Endothelial cell of umbilical vein (primary cell): ENCODE data around the gene CXCR4. TPM values are rescaled to one million over a fixed set of nuclear protein-coding genes. Genes with fewer than 3 reads are reported as not detected.

Experiments
- BruUV-seq: library from RNA; stranded (reverse); fragments of 400-500 nt; replicated peaks from 2 replicates; lab custom pipeline; 2021; lab: Mats Ljungman, UMichigan
- CTCF ChIA-PET: fragments of 300-600, 350-600 bp; sonication (Branson Sonifier 250); formaldehyde crosslinking; loops from one replicate; lab custom pipeline; 2021; ENCODE audit warnings: antibody characterized with exemption, inconsistent platforms; lab: Charles Lee
- POLR2A ChIA-PET: fragments of 300-600, 350-600 bp; sonication (Branson Sonifier 250); formaldehyde crosslinking; loops from one replicate; lab custom pipeline; 2021; ENCODE audit warnings: antibody characterized with exemption, inconsistent platforms; lab: Charles Lee
- DNase-seq: peaks from one replicate; pipeline ENCODE4 v3.0.0-alpha.2; 2011; ENCODE audit warnings: low read depth, low spot score
- FAIRE-seq: peaks from 2 replicates; lab custom pipeline; 2011; peaks lifted over from hg19 to GRCh38; lab: Jason Lieb, UNC
- H2AFZ ChIP-seq: 2 replicates; pipeline ENCODE4 v1.6.0; 2012; ENCODE audit warnings: low read depth, low read length, control low read depth, inconsistent platforms
- H3K27ac ChIP-seq: 2 replicates; pipeline ENCODE4 v1.5.1; 2011; ENCODE audit warnings: low read depth, mild to moderate bottlenecking, control low read depth, low read length, moderate library complexity; ENCODE audit not compliant: insufficient read depth
- H3K27me3 ChIP-seq, 2 experiments: 2 replicates each; pipeline versions ENCODE4 v1.6.0 to v1.6.1; 2011; ENCODE audit warnings: low read length in 2 of 2, mixed read lengths in 1 of 2; ENCODE audit not compliant: control insufficient read depth in 2 of 2, insufficient read depth in 2 of 2
- H3K36me3 ChIP-seq, 2 experiments: 2 replicates in 1 of 2; 3 replicates in 1 of 2; pipeline ENCODE4 v1.5.1; 2011; ENCODE audit warnings: low read length in 2 of 2, mild to moderate bottlenecking in 1 of 2, moderate library complexity in 1 of 2; ENCODE audit not compliant: control insufficient read depth in 2 of 2, insufficient read depth in 2 of 2; ENCODE audit errors: extremely low read depth in 1 of 2
- H3K4me1 ChIP-seq: 3 replicates; pipeline ENCODE4 v1.5.1; 2011; ENCODE audit warnings: mild to moderate bottlenecking, low read length; ENCODE audit not compliant: control insufficient read depth, insufficient read depth; ENCODE audit errors: extremely low read depth
- H3K4me2 ChIP-seq: 2 replicates; pipeline ENCODE4 v1.6.1; 2011; ENCODE audit warnings: low read length, control low read depth, mixed read lengths; ENCODE audit not compliant: insufficient read depth
- H3K4me3 ChIP-seq, 3 experiments: fragments of 200-600 bp in 1 of 3; sonication (generic), shearing (Covaris generic) in 1 of 3; replicated peaks in 1 of 3; 2 replicates each; pipeline ENCODE4 v1.5.1; 2011 to 2016; ENCODE audit warnings: control low read depth in 3 of 3, low read length in 3 of 3, mild to moderate bottlenecking in 2 of 3, inconsistent platforms in 1 of 3, low read depth in 1 of 3, moderate library complexity in 1 of 3; ENCODE audit not compliant: insufficient read depth in 1 of 3
- H3K79me2 ChIP-seq: 2 replicates; pipeline ENCODE4 v1.6.0; 2012; ENCODE audit warnings: low read length, inconsistent platforms; ENCODE audit not compliant: control insufficient read depth, insufficient read depth
- H3K9ac ChIP-seq: replicated peaks from 2 replicates; pipeline ENCODE3; 2011; ENCODE audit warnings: low read length, control low read depth; ENCODE audit not compliant: insufficient read depth; ENCODE audit errors: extremely low read depth
- H3K9me1 ChIP-seq: replicated peaks from 3 replicates; pipeline ENCODE4 v1.6.0; 2011; ENCODE audit warnings: mild to moderate bottlenecking, low read length; ENCODE audit not compliant: control insufficient read depth, insufficient read depth; ENCODE audit errors: extremely low read depth
- H3K9me3 ChIP-seq: replicated peaks from 2 replicates; pipeline ENCODE4 v1.5.1; 2012; ENCODE audit warnings: low read length, inconsistent platforms; ENCODE audit not compliant: control insufficient read depth, insufficient read depth
- H4K20me1 ChIP-seq: replicated peaks from 2 replicates; pipeline ENCODE3; 2011; ENCODE audit warnings: mild to moderate bottlenecking, low read length; ENCODE audit not compliant: control insufficient read depth, insufficient read depth; ENCODE audit errors: extremely low read depth
- EZH2 ChIP-seq: IDR thresholded peaks from 2 replicates; pipeline ENCODE4 v1.6.1; 2012; ENCODE audit warnings: borderline replicate concordance, low read depth, mild to moderate bottlenecking, moderate library complexity, low read length, inconsistent platforms; ENCODE audit not compliant: severe bottlenecking
- FOS ChIP-seq: IDR thresholded peaks from 2 replicates; pipeline ENCODE4 v1.6.1; 2011; ENCODE audit warnings: mild to moderate bottlenecking, low read length, moderate library complexity, borderline replicate concordance; ENCODE audit not compliant: insufficient read depth
- GATA2 ChIP-seq: IDR thresholded peaks from 2 replicates; pipeline ENCODE4 v1.7.0; 2011; ENCODE audit warnings: low read depth, mild to moderate bottlenecking, moderate library complexity, mixed read lengths, low read length; ENCODE audit not compliant: insufficient read length, insufficient read depth
- JUN ChIP-seq: IDR thresholded peaks from 2 replicates; pipeline ENCODE4 v1.6.1; 2011; ENCODE audit warnings: borderline replicate concordance, low read depth; ENCODE audit not compliant: insufficient read length, insufficient read depth
- MAX ChIP-seq: IDR thresholded peaks from 2 replicates; pipeline ENCODE4 v1.6.1; 2011; ENCODE audit not compliant: insufficient read depth, insufficient read length
- MYC ChIP-seq: IDR thresholded peaks from one replicate; pipeline ENCODE4 v1.6.1; 2011; ENCODE audit warnings: mild to moderate bottlenecking, low read depth, low read length
- POLR2A ChIP-seq: IDR thresholded peaks from 2 replicates; pipeline ENCODE4 v1.6.1; 2012; ENCODE audit warnings: low read depth, mild to moderate bottlenecking, control low read depth, low read length
- POLR2AphosphoS5 ChIP-seq: IDR thresholded peaks from 2 replicates; pipeline ENCODE4 v1.6.1; 2012; ENCODE audit warnings: low read depth, mild to moderate bottlenecking, control low read depth, low read length, moderate library complexity; ENCODE audit not compliant: insufficient read depth
- dilution Hi-C: fragments of 300-500 bp; cut with MboI; formaldehyde crosslinking; loops from one replicate; pipeline ENCODE4 v1.15.0; 2019; ENCODE audit warnings: low sequenced_read_pairs; ENCODE audit not compliant: extremely low pct_ligation_motif_present
- intact Hi-C: fragments of 100-400 bp; cut with micrococcal nuclease; formaldehyde crosslinking; loops from one replicate; pipeline ENCODE4 v1.10.0; 2022
- polyA plus RNA-seq, 4 experiments: library from polyadenylated mRNA; depleted of rRNA in 3 of 4; stranded (reverse) in 3 of 4; unstranded in 1 of 4; fragments of >200 nt; gene quantifications; 2 replicates each; pipeline versions ENCODE4 v1.2.1 to v1.2.3, GENCODE V29; 2011 to 2012; ENCODE audit warnings: missing spikeins in 1 of 4
- total RNA-seq: library from RNA; stranded (reverse); gene quantifications from 2 replicates; pipeline ENCODE4 v1.2.3, GENCODE V29; 2021
- TF ChIP-seq, protein P1 (sequence below), 2 donors: IDR thresholded peaks; 1 replicate in 1 of 2; 2 replicates in 1 of 2; pipeline ENCODE4 v1.5.1; 2011; ENCODE audit warnings: low read length in 2 of 2, mild to moderate bottlenecking in 2 of 2, moderate library complexity in 2 of 2, control low read depth in 1 of 2, inconsistent platforms in 1 of 2, low read depth in 1 of 2; ENCODE audit not compliant: insufficient read depth in 1 of 2; ENCODE audit errors: extremely low read depth in 1 of 2

CXCR4 gene
- total and polyA plus RNA-seq, 2 donors (not counting 3 experiments of a cell fraction or from before 2014, with no cell fraction given) = 42.2 to 52.4 TPM

- ChIA-PET CTCF (no interaction called here), POLR2A (no interaction called here)
- no peaks in the 10 kb centered on the region for H3K9me3 ChIP-seq
- no peak overlapping the region for H3K4me3 ChIP-seq
- dilution Hi-C loops (no loop called here), intact Hi-C loops (no loop called here)
- H3K4me1 ChIP-seq = no peaks in the 10 kb centered on the region
- no peak overlapping the region for H3K27ac ChIP-seq
- no peak overlapping the region for H3K9ac ChIP-seq
- H3K4me2 ChIP-seq = no peak overlapping the region
- H3K27me3 ChIP-seq = peaks cover under 1 to 6% of the 10 kb centered on the region in 2 experiments
- FAIRE-seq = no peak
- H3K79me2 ChIP-seq = no peaks in the 10 kb centered on the region
- BruUV-seq = no TSS peak
- H3K36me3 ChIP-seq = no peaks in the 10 kb centered on the region
- no peaks in the 10 kb centered on the region for H3K9me1 ChIP-seq
- no peaks in the 10 kb centered on the region for H4K20me1 ChIP-seq
- H2AFZ ChIP-seq = no peak overlapping the region
- no peak for DNase-seq
- no peak for TF ChIP-seq GATA2
- TF ChIP-seq FOS = no peak
- TF ChIP-seq JUN = no peak
- TF ChIP-seq EZH2 = no peak
- TF ChIP-seq POLR2A = no peak
- TF ChIP-seq POLR2AphosphoS5 = no peak
These were observed 14.8 kb upstream of the CXCR4 start for GRCh38 chr2:136132825-136133155.

- H3K9me1 ChIP-seq = no peaks in the 10 kb centered on the region
- CTCF ChIA-PET = no interaction called here
- POLR2A ChIA-PET = no interaction called here
- H3K4me2 ChIP-seq = no peak overlapping the region
- no peaks in the 10 kb centered on the region for H3K36me3 ChIP-seq
- H3K27ac ChIP-seq = no peak overlapping the region
- BruUV-seq = no TSS peak
- no peak for DNase-seq
- TF ChIP-seq EZH2 (no peak), FOS (no peak), GATA2 (no peak), POLR2AphosphoS5 (no peak), MAX (no peak), JUN (no peak), POLR2A (no peak), MYC (no peak)
- TF ChIP-seq, protein P1, sequence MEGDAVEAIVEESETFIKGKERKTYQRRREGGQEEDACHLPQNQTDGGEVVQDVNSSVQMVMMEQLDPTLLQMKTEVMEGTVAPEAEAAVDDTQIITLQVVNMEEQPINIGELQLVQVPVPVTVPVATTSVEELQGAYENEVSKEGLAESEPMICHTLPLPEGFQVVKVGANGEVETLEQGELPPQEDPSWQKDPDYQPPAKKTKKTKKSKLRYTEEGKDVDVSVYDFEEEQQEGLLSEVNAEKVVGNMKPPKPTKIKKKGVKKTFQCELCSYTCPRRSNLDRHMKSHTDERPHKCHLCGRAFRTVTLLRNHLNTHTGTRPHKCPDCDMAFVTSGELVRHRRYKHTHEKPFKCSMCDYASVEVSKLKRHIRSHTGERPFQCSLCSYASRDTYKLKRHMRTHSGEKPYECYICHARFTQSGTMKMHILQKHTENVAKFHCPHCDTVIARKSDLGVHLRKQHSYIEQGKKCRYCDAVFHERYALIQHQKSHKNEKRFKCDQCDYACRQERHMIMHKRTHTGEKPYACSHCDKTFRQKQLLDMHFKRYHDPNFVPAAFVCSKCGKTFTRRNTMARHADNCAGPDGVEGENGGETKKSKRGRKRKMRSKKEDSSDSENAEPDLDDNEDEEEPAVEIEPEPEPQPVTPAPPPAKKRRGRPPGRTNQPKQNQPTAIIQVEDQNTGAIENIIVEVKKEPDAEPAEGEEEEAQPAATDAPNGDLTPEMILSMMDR (IDR thresholded peaks at IDR 0.05; ENCODE audit: extremely low read depth in 1 of 2, insufficient read depth in 1 of 2, low read depth in 1 of 2, low read length in 2 of 2) = no peak
- H3K9me3 ChIP-seq = no peaks in the 10 kb centered on the region
- no peak overlapping the region for H3K9ac ChIP-seq
- peaks cover 6 to 7% of the 10 kb centered on the region in 2 experiments for H3K27me3 ChIP-seq
- H3K4me1 ChIP-seq = no peaks in the 10 kb centered on the region
- dilution Hi-C loops (no loop called here), intact Hi-C loops (no loop called here)
- no peak overlapping the region for H2AFZ ChIP-seq
- no peak overlapping the region for H3K4me3 ChIP-seq
- FAIRE-seq = no peak
- H3K79me2 ChIP-seq = no peaks in the 10 kb centered on the region
- H4K20me1 ChIP-seq = no peaks in the 10 kb centered on the region
These were observed 14.2 kb upstream of the CXCR4 start for GRCh38 chr2:136131961-136132824.
